GM12878 (cell line): Measurements from ENCODE around the gene NGFR.

ENCODE experiments used
- ATF2 ChIP-seq: IDR thresholded peaks from 2 replicates; pipeline ENCODE4 v1.6.1; 2012; ENCODE audit warnings: low read length, inconsistent platforms
- CBFB ChIP-seq: IDR thresholded peaks from 2 replicates; pipeline ENCODE4 v1.6.1; 2016; ENCODE audit warnings: antibody characterized with exemption, low read depth
- CTCF ChIP-seq, 3 experiments: IDR thresholded peaks in 2 of 3; conservative IDR thresholded peaks in 1 of 3; 2 replicates each; pipeline ENCODE4 v1.5.1; 2011; ENCODE audit warnings: low read depth in 3 of 3, low read length in 3 of 3, mild to moderate bottlenecking in 3 of 3, control low read depth in 2 of 3, moderate library complexity in 2 of 3, inconsistent platforms in 1 of 3, mixed read lengths in 1 of 3; ENCODE audit not compliant: control insufficient read depth in 2 of 3, insufficient read depth in 1 of 3; ENCODE audit errors: extremely low read depth in 1 of 3
- EZH2 ChIP-seq: IDR thresholded peaks from 2 replicates; pipeline ENCODE4 v1.6.1; 2012; ENCODE audit warnings: low read depth, mild to moderate bottlenecking, control low read depth, inconsistent platforms, low read length, borderline replicate concordance; ENCODE audit not compliant: control insufficient read depth
- MXI1 ChIP-seq: fragments of 150-350 bp; IDR thresholded peaks from 2 replicates; pipeline ENCODE4 v1.6.1; 2011; ENCODE audit warnings: low read depth, mild to moderate bottlenecking, inconsistent platforms, low read length, improper control_type of control experiment
- NFXL1 ChIP-seq: fragments of 450-650 bp; IDR thresholded peaks from 2 replicates; pipeline ENCODE4 v1.6.1; 2017; ENCODE audit warnings: antibody characterized with exemption, mild to moderate bottlenecking, borderline replicate concordance
- POLR2AphosphoS5 ChIP-seq: IDR thresholded peaks from 2 replicates; pipeline ENCODE4 v1.6.1; 2011; ENCODE audit warnings: mild to moderate bottlenecking, low read length, inconsistent platforms
- RCOR1 ChIP-seq: conservative IDR thresholded peaks from 2 replicates; pipeline ENCODE4 v1.6.1; 2012; ENCODE audit warnings: low read depth, low read length, improper control_type of control experiment
- SP1 ChIP-seq: IDR thresholded peaks from one replicate; pipeline ENCODE4 v1.6.1; 2011; ENCODE audit warnings: low read depth, low read length
- SRF ChIP-seq, 2 experiments: IDR thresholded peaks; 2 replicates each; pipeline ENCODE4 v1.6.1; 2011; ENCODE audit warnings: low read depth in 2 of 2, low read length in 2 of 2, mild to moderate bottlenecking in 1 of 2, moderate library complexity in 1 of 2
- ZBTB11 ChIP-seq: fragments of 450-650 bp; formaldehyde crosslinking; IDR thresholded peaks from 2 replicates; pipeline ENCODE4 v1.5.0; 2022; ENCODE audit warnings: mild to moderate bottlenecking, missing genetic modification characterization

GRCh38 chr17:49512296-49513043 lies 17.4 kb downstream of the NGFR start:
- TF ChIP-seq CTCF (IDR thresholded peaks at IDR 0.05 in 2 of 3, conservative IDR thresholded peaks at IDR 0.05 in 1 of 3; ENCODE audit: control insufficient read depth in 2 of 3, extremely low read depth in 1 of 3, insufficient read depth in 1 of 3, low read depth in 3 of 3, low read length in 3 of 3): no peak
- TF ChIP-seq POLR2AphosphoS5: no peak
- TF ChIP-seq RCOR1: no peak
- TF ChIP-seq SRF (IDR thresholded peaks at IDR 0.05; ENCODE audit: low read depth in 2 of 2, low read length in 2 of 2): no peak
- TF ChIP-seq ZBTB11 (CRISPR knock-in tag): no peak
- TF ChIP-seq SP1: no peak
- no peak for TF ChIP-seq NFXL1
- TF ChIP-seq MXI1: no peak
- no peak for TF ChIP-seq CBFB
- TF ChIP-seq ATF2: no peak
- TF ChIP-seq EZH2: no peak
